Progenitor cell of endocrine pancreas (in vitro differentiated cells): ENCODE results near the gene ANO7. TPM values are rescaled to one million over a fixed set of nuclear protein-coding genes. Genes with fewer than 3 reads are reported as not detected.
A peak's percentile ranks its signal among the peaks of the same experiment; 100 is the strongest.

Source experiments
- DNase-seq: peaks from one replicate; pipeline ENCODE4 v3.0.0; 2021; ENCODE audit warnings: low spot score; ENCODE audit not compliant: unreplicated experiment
- H3K27ac Mint-ChIP-seq: 2 replicates; pipeline ENCODE4 v1.8.0; 2021; ENCODE audit warnings: mild to moderate bottlenecking, moderate library complexity, mixed read lengths
- H3K27me3 Mint-ChIP-seq: 2 replicates; pipeline ENCODE4 v1.8.0; 2021; ENCODE audit warnings: mixed read lengths
- H3K36me3 Mint-ChIP-seq: 2 replicates; pipeline ENCODE4 v1.8.0; 2022; ENCODE audit warnings: mixed read lengths; ENCODE audit not compliant: insufficient read depth
- H3K4me1 Mint-ChIP-seq: 2 replicates; pipeline ENCODE4 v1.8.0; 2021; ENCODE audit warnings: low read depth, mixed read lengths
- H3K4me3 Mint-ChIP-seq: 2 replicates; pipeline ENCODE4 v1.8.0; 2021; ENCODE audit warnings: low read depth, mild to moderate bottlenecking, moderate library complexity, mixed read lengths
- H3K9me3 Mint-ChIP-seq: 2 replicates; pipeline ENCODE4 v1.8.0; 2021; ENCODE audit warnings: low read depth, mixed read lengths
- CTCF ChIP-seq: fragments of 200-600 bp; sonication (generic); IDR thresholded peaks from one replicate; pipeline ENCODE4 v1.5.0; 2021; ENCODE audit warnings: antibody characterized with exemption, mild to moderate bottlenecking; ENCODE audit not compliant: unreplicated experiment
- total RNA-seq: library from RNA; stranded (reverse); gene quantifications from 2 replicates; pipeline ENCODE4 v1.2.1, GENCODE V29; 2021

The ANO7 gene
- total RNA-seq, 1 donor from 2014 or later: 2.5 TPM

GRCh38 chr2:241234962-241235740 is 46.7 kb downstream of the ANO7 start:
- Mint-ChIP-seq H3K4me1 (no peaks in the 10 kb centered on the region), H3K27me3 (no peaks in the 10 kb centered on the region), H3K36me3 (peaks cover 45% of the 10 kb centered on the region), H3K27ac (peak overlapping the region; percentile 51), H3K4me3 (no peak overlapping the region), H3K9me3 (no peaks in the 10 kb centered on the region)
- DNase-seq: no peak
- no peak for TF ChIP-seq CTCF

- H3K27ac Mint-ChIP-seq: peak overlapping the region; percentile 29
- no peak for DNase-seq
- no peaks in the 10 kb centered on the region for H3K4me1 Mint-ChIP-seq
- H3K27me3 Mint-ChIP-seq: no peaks in the 10 kb centered on the region
- H3K36me3 Mint-ChIP-seq: peaks cover 47% of the 10 kb centered on the region
- TF ChIP-seq CTCF: no peak
- H3K9me3 Mint-ChIP-seq: no peaks in the 10 kb centered on the region
- no peak overlapping the region for H3K4me3 Mint-ChIP-seq
Observed at GRCh38 chr2:241235859-241236593, 47.5 kb downstream of the ANO7 start.

- Mint-ChIP-seq H3K27ac (no peak overlapping the region), H3K4me3 (no peak overlapping the region), H3K9me3 (no peaks in the 10 kb centered on the region), H3K36me3 (peaks cover 43% of the 10 kb centered on the region), H3K27me3 (no peaks in the 10 kb centered on the region), H3K4me1 (no peaks in the 10 kb centered on the region)
- no peak for DNase-seq
- no peak for TF ChIP-seq CTCF
Observed at GRCh38 chr2:241237047-241237446, 48.6 kb downstream of the ANO7 start.

- no peaks in the 10 kb centered on the region for H3K27me3 Mint-ChIP-seq
- no peak overlapping the region for H3K27ac Mint-ChIP-seq
- no peak overlapping the region for H3K4me3 Mint-ChIP-seq
- no peak for TF ChIP-seq CTCF
- DNase-seq: no peak
- peaks cover 43% of the 10 kb centered on the region for H3K36me3 Mint-ChIP-seq
- no peaks in the 10 kb centered on the region for H3K4me1 Mint-ChIP-seq
- no peaks in the 10 kb centered on the region for H3K9me3 Mint-ChIP-seq
Observed at GRCh38 chr2:241237949-241238371, 49.5 kb downstream of the ANO7 start.

GRCh38 chr2:241238693-241239198 is 50.3 kb downstream of the ANO7 start:
- Mint-ChIP-seq H3K4me3 (no peak overlapping the region), H3K27ac (no peak overlapping the region), H3K4me1 (no peaks in the 10 kb centered on the region), H3K9me3 (no peaks in the 10 kb centered on the region), H3K36me3 (peaks cover 42% of the 10 kb centered on the region), H3K27me3 (no peaks in the 10 kb centered on the region)
- TF ChIP-seq CTCF: no peak
- DNase-seq: no peak
